GM12878 (cell line): Measurements from ENCODE around the gene RAP1GAP. TPM values are rescaled to one million over a fixed set of nuclear protein-coding genes. Genes with fewer than 3 reads are reported as not detected.

Source experiments
- ATAC-seq: fragments of 200-7000 bp; cut with Tn5 transposase; 3 replicates; pipeline ENCODE4 v1.9.1; 2020; ENCODE audit warnings: mild to moderate bottlenecking, moderate library complexity
- BruUV-seq: library from RNA; stranded (reverse); fragments of 400-500 nt; replicated peaks from 2 replicates; lab custom pipeline; 2021; lab: Mats Ljungman, UMichigan
- CTCF ChIA-PET: fragments of 300-600 bp; sonication (Branson Sonifier 250); formaldehyde crosslinking; extraction: SDS; loops from one replicate; lab custom pipeline; 2021; ENCODE audit warnings: inconsistent platforms; lab: Yijun Ruan, JAX
- POLR2A ChIA-PET: fragments of 350-600 bp; formaldehyde crosslinking; extraction: SDS; loops from one replicate; lab custom pipeline; 2021; ENCODE audit warnings: inconsistent platforms; lab: Charles Lee
- RAD21 ChIA-PET: fragments of 300-600 bp; sonication (Branson Sonifier 250); formaldehyde crosslinking; loops from one replicate; lab custom pipeline; 2023; ENCODE audit warnings: antibody characterized with exemption; ENCODE audit not compliant: unreplicated experiment; lab: Charles Lee
- SMC1A ChIA-PET: fragments of 300-600 bp; sonication (Branson Sonifier 250); formaldehyde crosslinking; loops from one replicate; lab custom pipeline; 2023; ENCODE audit not compliant: unreplicated experiment, uncharacterized antibody; lab: Charles Lee
- DNase-seq: peaks from one replicate; pipeline ENCODE4 v3.0.0-alpha.2; 2011; ENCODE audit warnings: low read depth, low spot score
- FAIRE-seq: peaks from 3 replicates; lab custom pipeline; 2011; peaks lifted over from hg19 to GRCh38; lab: Jason Lieb, UNC
- H2AFZ ChIP-seq: 2 replicates; pipeline ENCODE4 v1.6.0; 2011; ENCODE audit warnings: low read depth, low read length, control low read depth; ENCODE audit not compliant: control insufficient read depth
- H3K27ac ChIP-seq: 2 replicates; pipeline ENCODE4 v1.5.1; 2011; ENCODE audit warnings: control low read depth; ENCODE audit not compliant: control insufficient read depth, insufficient read depth
- H3K27me3 ChIP-seq, 2 experiments: replicated peaks in 1 of 2; 2 replicates each; pipeline versions ENCODE4 v1.6.0 to v1.6.1; 2011; ENCODE audit warnings: low read length in 1 of 2; ENCODE audit not compliant: control insufficient read depth in 2 of 2, insufficient read depth in 2 of 2
- H3K36me3 ChIP-seq, 2 experiments: 2 replicates each; pipeline ENCODE4 v1.5.1; 2011; ENCODE audit warnings: low read length in 1 of 2; ENCODE audit not compliant: control insufficient read depth in 2 of 2, insufficient read depth in 2 of 2
- H3K4me1 ChIP-seq: 2 replicates; pipeline ENCODE4 v1.6.1; 2011; ENCODE audit warnings: mild to moderate bottlenecking, low read length, moderate library complexity, mixed read lengths; ENCODE audit not compliant: control insufficient read depth, insufficient read depth
- H3K4me2 ChIP-seq: 2 replicates; pipeline ENCODE4 v1.6.0; 2011; ENCODE audit warnings: control low read depth; ENCODE audit not compliant: control insufficient read depth, insufficient read depth
- H3K4me3 ChIP-seq: fragments of 200-600 bp; sonication (generic); 2 replicates; pipeline ENCODE4 v1.5.1; 2016
- H3K79me2 ChIP-seq: 2 replicates; pipeline ENCODE4 v1.6.0; 2011; ENCODE audit warnings: low read length; ENCODE audit not compliant: control insufficient read depth, insufficient read depth
- H3K9ac ChIP-seq: 2 replicates; pipeline ENCODE4 v1.8.0; 2011; ENCODE audit warnings: low read length, control low read depth, mixed read lengths; ENCODE audit not compliant: control insufficient read depth, insufficient read depth
- H3K9me3 ChIP-seq: replicated peaks from 3 replicates; pipeline ENCODE4 v1.5.1; 2011; ENCODE audit warnings: mild to moderate bottlenecking, low read length; ENCODE audit not compliant: control insufficient read depth, insufficient read depth
- H4K20me1 ChIP-seq: 2 replicates; pipeline ENCODE4 v1.6.0; 2011; ENCODE audit not compliant: control insufficient read depth, insufficient read depth
- CBFB ChIP-seq: IDR thresholded peaks from 2 replicates; pipeline ENCODE4 v1.6.1; 2016; ENCODE audit warnings: antibody characterized with exemption, low read depth
- HDGF ChIP-seq: fragments of 450-650 bp; IDR thresholded peaks from 2 replicates; pipeline ENCODE4 v1.6.1; 2016; ENCODE audit warnings: antibody characterized with exemption
- RCOR1 ChIP-seq: conservative IDR thresholded peaks from 2 replicates; pipeline ENCODE4 v1.6.1; 2012; ENCODE audit warnings: low read depth, low read length, improper control_type of control experiment
- RELB ChIP-seq: fragments of 450-650 bp; IDR thresholded peaks from 2 replicates; pipeline ENCODE4 v1.6.1; 2017; ENCODE audit warnings: low read depth, mild to moderate bottlenecking, moderate library complexity
- SIX5 ChIP-seq: IDR thresholded peaks from 2 replicates; pipeline ENCODE4 v1.6.1; 2011; ENCODE audit warnings: mild to moderate bottlenecking, low read depth, low read length, moderate library complexity; ENCODE audit not compliant: severe bottlenecking
- SKIL ChIP-seq: fragments of 450-650 bp; IDR thresholded peaks from 2 replicates; pipeline ENCODE4 v1.6.1; 2017; ENCODE audit warnings: mild to moderate bottlenecking, low read depth, inconsistent platforms; ENCODE audit not compliant: poor library complexity, severe bottlenecking
- SMAD5 ChIP-seq: IDR thresholded peaks from 2 replicates; pipeline ENCODE4 v1.6.1; 2016; ENCODE audit warnings: antibody characterized with exemption, low read depth
- SRF ChIP-seq, 2 experiments: IDR thresholded peaks; 2 replicates each; pipeline ENCODE4 v1.6.1; 2011; ENCODE audit warnings: low read depth in 2 of 2, low read length in 2 of 2, mild to moderate bottlenecking in 1 of 2, moderate library complexity in 1 of 2
- ZBTB40 ChIP-seq: fragments of 450-650 bp; IDR thresholded peaks from 2 replicates; pipeline ENCODE4 v1.6.1; 2016; ENCODE audit warnings: mild to moderate bottlenecking, moderate library complexity, borderline replicate concordance
- WGBS: methylation state at CpG from one replicate; pipeline ENCODE4 v1.1.6; 2016; ENCODE audit warnings: low lambda C conversion rate; ENCODE audit not compliant: insufficient replicate concordance, insufficient coverage; ENCODE audit errors: missing lambda C conversion rate; 5-methylcytosine and 5-hydroxymethylcytosine counted together
- in situ Hi-C: fragments of 300-500 bp; cut with MboI; formaldehyde crosslinking; loops from 9 replicates; pipeline ENCODE4 v1.14.3; 2018; ENCODE audit warnings: mixed read lengths
- intact Hi-C: fragments of 100-400 bp; cut with micrococcal nuclease; formaldehyde crosslinking; loops from one replicate; pipeline ENCODE4 v1.14.2; 2022; ENCODE audit not compliant: unreplicated experiment
- polyA plus RNA-seq, 11 experiments: library from polyadenylated mRNA; depleted of rRNA in 4 of 11; unstranded in 6 of 11; stranded (reverse) in 5 of 11; fragments of >200 nt; fragmentation: Nextera tagmentation in 4 of 11; fragmentation: Illumina TruSeq in 1 of 11; extraction: Ambion mirVana in 4 of 11; extraction: Trizol in 1 of 11; gene quantifications; 1 replicate in 1 of 11; 2 replicates in 10 of 11; pipeline versions ENCODE4 v1.2.1 to v1.2.3, GENCODE V29; 2011 to 2016; ENCODE audit warnings: inconsistent platforms in 2 of 11, missing spikeins in 2 of 11, low read depth in 1 of 11
- total RNA-seq, 4 experiments: library from RNA; depleted of rRNA in 3 of 4; stranded (reverse); fragments of >200 nt in 3 of 4; fragmentation: Illumina TruSeq in 1 of 4; extraction: Trizol in 1 of 4; gene quantifications; 2 replicates each; pipeline versions ENCODE4 v1.2.1 to v1.2.3, GENCODE V29; 2013 to 2021

The RAP1GAP gene
- total and polyA plus RNA-seq, 10 of the 15 experiments (the other 5 are each of a cell fraction or from before 2014, with no cell fraction given) = 0.04 to 0.96 (median 0.09) TPM; not detected in 3

- ChIA-PET RAD21 (no interaction called here), POLR2A (no interaction called here), CTCF (no interaction called here)
- ATAC-seq (no peak), DNase-seq (no peak)
- WGBS = 17% methylated on average over 7 of the region's 7 CpGs
- BruUV-seq = no TSS peak
- H3K9me3 ChIP-seq = no peaks in the 10 kb centered on the region
- H3K79me2 ChIP-seq = no peaks in the 10 kb centered on the region
- H2AFZ ChIP-seq = no peak overlapping the region
- in situ Hi-C loops = no loop called here
- TF ChIP-seq RCOR1 = no peak
- no peak for TF ChIP-seq SIX5
- TF ChIP-seq CBFB = no peak
- no peak for TF ChIP-seq RELB
- no peak for TF ChIP-seq SKIL
- TF ChIP-seq SRF (IDR thresholded peaks at IDR 0.05; ENCODE audit: low read depth in 2 of 2, low read length in 2 of 2) = no peak
- no peak for TF ChIP-seq ZBTB40
- no peak for TF ChIP-seq SMAD5
- TF ChIP-seq HDGF = no peak
- TF ChIP-seq, all 136 proteins: peak for 0
- peaks cover 0 to 3% of the 10 kb centered on the region in 2 experiments; a peak in 2 of 4 replicates for H3K27me3 ChIP-seq
- SMC1A ChIA-PET = no interaction called here
- H3K27ac ChIP-seq = no peak overlapping the region
- H3K9ac ChIP-seq = no peak overlapping the region
- no peaks in the 10 kb centered on the region for H3K4me1 ChIP-seq
- no peak overlapping the region for H3K4me2 ChIP-seq
- H3K4me3 ChIP-seq = no peak overlapping the region
- FAIRE-seq = no peak
- no peaks in the 10 kb centered on the region for H4K20me1 ChIP-seq
- intact Hi-C loops = no loop called here
- no peaks in the 10 kb centered on the region for H3K36me3 ChIP-seq
These were observed 35.9 kb downstream of the RAP1GAP start for GRCh38 chr1:21633141-21633755.
